SK-N-SH (cell line): ENCODE results near the gene TBC1D2B. TPM values are rescaled to one million over a fixed set of nuclear protein-coding genes. Genes with fewer than 3 reads are reported as not detected.

ENCODE experiments used
- EP300 ChIP-seq, 2 experiments: IDR thresholded peaks; 2 replicates each; pipeline versions ENCODE4 v1.4.0 to v1.6.1; 2012; ENCODE audit warnings: borderline replicate concordance in 1 of 2, low read depth in 1 of 2, low read length in 1 of 2
- FOSL2 ChIP-seq: IDR thresholded peaks from 2 replicates; pipeline ENCODE4 v1.4.0; 2012; ENCODE audit warnings: low read depth, mild to moderate bottlenecking, moderate library complexity, borderline replicate concordance
- MAX ChIP-seq: IDR thresholded peaks from 2 replicates; pipeline ENCODE4 v1.4.0; 2012; ENCODE audit warnings: low read depth
- MXI1 ChIP-seq: IDR thresholded peaks from 2 replicates; pipeline ENCODE4 v1.6.1; 2012; ENCODE audit warnings: mild to moderate bottlenecking, low read depth, low read length, improper control_type of control experiment
- NRF1 ChIP-seq: IDR thresholded peaks from 2 replicates; pipeline ENCODE4 v1.6.1; 2012; ENCODE audit warnings: low read depth, mild to moderate bottlenecking, low read length
- POLR2AphosphoS5 ChIP-seq: IDR thresholded peaks from 2 replicates; pipeline ENCODE4 v1.6.1; 2012; ENCODE audit warnings: low read depth, low read length
- TCF12 ChIP-seq: IDR thresholded peaks from 2 replicates; pipeline ENCODE4 v1.4.0; 2012
- YY1 ChIP-seq: IDR thresholded peaks from 2 replicates; pipeline ENCODE4 v1.4.0; 2012; ENCODE audit warnings: low read depth, mild to moderate bottlenecking
- polyA plus RNA-seq, 3 experiments: library from polyadenylated mRNA; depleted of rRNA; stranded (reverse); fragments of >200 nt; gene quantifications; 2 replicates each; pipeline ENCODE4 v1.2.3, GENCODE V29; 2012
- TF ChIP-seq, protein P1 (sequence below): IDR thresholded peaks from 2 replicates; pipeline ENCODE4; 2012
- TF ChIP-seq, protein P2 (sequence below): IDR thresholded peaks from 2 replicates; pipeline ENCODE4 v1.6.1; 2012; ENCODE audit warnings: mild to moderate bottlenecking, low read depth, low read length, moderate library complexity
- TF ChIP-seq, protein P3 (sequence below): IDR thresholded peaks from 2 replicates; pipeline ENCODE4 v1.4.0; 2012; ENCODE audit warnings: low read depth, borderline replicate concordance
- TF ChIP-seq, protein P4 (sequence below): IDR thresholded peaks from 2 replicates; pipeline ENCODE4 v1.4.0; 2012; ENCODE audit warnings: low read depth, borderline replicate concordance

Gene TBC1D2B
- polyA plus RNA-seq, 1 of the 3 experiments (the other 2 are of a cell fraction) = 19.0 TPM

DNA sequence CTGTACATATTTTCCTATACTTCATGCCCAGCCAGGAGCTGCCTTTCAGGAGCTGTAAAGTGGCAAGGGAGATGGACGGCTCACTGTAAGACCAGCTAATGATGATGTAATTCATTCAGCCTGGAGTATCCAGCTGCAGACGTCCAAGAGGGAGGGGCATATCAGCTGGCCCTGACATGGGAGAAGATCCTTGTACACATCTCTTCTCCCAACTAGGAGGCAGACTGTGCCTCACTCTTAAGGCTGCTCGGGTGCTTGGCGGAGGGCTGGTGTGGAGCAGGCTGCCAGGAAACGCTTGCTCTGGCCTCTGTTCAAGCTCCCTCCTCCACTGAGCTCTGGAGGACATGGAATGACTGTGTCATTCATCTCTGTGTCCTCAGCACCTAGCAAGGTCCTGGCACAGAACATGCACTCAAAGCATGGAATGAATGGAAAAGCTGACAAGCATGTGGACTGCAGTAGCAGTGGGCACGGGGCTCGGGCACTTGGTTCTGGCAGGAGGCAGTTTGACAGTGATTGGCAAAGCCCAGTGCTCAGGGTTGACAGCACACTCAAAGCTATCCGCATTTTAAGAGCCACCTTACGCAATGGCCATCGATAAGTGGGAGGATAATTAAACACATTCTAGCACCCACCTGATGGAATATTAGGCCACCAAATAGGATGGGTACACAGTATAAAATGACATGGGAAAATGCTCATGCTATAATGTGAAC lies 72.4 kb downstream of the TBC1D2B start (continued):
- TF ChIP-seq, protein P1, sequence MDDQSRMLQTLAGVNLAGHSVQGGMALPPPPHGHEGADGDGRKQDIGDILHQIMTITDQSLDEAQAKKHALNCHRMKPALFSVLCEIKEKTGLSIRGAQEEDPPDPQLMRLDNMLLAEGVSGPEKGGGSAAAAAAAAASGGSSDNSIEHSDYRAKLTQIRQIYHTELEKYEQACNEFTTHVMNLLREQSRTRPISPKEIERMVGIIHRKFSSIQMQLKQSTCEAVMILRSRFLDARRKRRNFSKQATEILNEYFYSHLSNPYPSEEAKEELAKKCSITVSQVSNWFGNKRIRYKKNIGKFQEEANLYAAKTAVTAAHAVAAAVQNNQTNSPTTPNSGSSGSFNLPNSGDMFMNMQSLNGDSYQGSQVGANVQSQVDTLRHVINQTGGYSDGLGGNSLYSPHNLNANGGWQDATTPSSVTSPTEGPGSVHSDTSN = peak; percentile 52
- TF ChIP-seq EP300 (IDR thresholded peaks at IDR 0.05; ENCODE audit: borderline replicate concordance in 1 of 2, low read depth in 1 of 2, low read length in 1 of 2) (no peak), FOSL2 (no peak), NRF1 (no peak), MAX (no peak), TCF12 (peak; percentile 47), YY1 (no peak), MXI1 (peak; percentile 38; the same call in 1 of the 2 replicates), POLR2AphosphoS5 (no peak)
- TF ChIP-seq, protein P2, sequence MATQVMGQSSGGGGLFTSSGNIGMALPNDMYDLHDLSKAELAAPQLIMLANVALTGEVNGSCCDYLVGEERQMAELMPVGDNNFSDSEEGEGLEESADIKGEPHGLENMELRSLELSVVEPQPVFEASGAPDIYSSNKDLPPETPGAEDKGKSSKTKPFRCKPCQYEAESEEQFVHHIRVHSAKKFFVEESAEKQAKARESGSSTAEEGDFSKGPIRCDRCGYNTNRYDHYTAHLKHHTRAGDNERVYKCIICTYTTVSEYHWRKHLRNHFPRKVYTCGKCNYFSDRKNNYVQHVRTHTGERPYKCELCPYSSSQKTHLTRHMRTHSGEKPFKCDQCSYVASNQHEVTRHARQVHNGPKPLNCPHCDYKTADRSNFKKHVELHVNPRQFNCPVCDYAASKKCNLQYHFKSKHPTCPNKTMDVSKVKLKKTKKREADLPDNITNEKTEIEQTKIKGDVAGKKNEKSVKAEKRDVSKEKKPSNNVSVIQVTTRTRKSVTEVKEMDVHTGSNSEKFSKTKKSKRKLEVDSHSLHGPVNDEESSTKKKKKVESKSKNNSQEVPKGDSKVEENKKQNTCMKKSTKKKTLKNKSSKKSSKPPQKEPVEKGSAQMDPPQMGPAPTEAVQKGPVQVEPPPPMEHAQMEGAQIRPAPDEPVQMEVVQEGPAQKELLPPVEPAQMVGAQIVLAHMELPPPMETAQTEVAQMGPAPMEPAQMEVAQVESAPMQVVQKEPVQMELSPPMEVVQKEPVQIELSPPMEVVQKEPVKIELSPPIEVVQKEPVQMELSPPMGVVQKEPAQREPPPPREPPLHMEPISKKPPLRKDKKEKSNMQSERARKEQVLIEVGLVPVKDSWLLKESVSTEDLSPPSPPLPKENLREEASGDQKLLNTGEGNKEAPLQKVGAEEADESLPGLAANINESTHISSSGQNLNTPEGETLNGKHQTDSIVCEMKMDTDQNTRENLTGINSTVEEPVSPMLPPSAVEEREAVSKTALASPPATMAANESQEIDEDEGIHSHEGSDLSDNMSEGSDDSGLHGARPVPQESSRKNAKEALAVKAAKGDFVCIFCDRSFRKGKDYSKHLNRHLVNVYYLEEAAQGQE = no peak
- TF ChIP-seq, protein P3, sequence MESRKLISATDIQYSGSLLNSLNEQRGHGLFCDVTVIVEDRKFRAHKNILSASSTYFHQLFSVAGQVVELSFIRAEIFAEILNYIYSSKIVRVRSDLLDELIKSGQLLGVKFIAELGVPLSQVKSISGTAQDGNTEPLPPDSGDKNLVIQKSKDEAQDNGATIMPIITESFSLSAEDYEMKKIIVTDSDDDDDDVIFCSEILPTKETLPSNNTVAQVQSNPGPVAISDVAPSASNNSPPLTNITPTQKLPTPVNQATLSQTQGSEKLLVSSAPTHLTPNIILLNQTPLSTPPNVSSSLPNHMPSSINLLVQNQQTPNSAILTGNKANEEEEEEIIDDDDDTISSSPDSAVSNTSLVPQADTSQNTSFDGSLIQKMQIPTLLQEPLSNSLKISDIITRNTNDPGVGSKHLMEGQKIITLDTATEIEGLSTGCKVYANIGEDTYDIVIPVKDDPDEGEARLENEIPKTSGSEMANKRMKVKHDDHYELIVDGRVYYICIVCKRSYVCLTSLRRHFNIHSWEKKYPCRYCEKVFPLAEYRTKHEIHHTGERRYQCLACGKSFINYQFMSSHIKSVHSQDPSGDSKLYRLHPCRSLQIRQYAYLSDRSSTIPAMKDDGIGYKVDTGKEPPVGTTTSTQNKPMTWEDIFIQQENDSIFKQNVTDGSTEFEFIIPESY = no peak
- TF ChIP-seq, protein P4, sequence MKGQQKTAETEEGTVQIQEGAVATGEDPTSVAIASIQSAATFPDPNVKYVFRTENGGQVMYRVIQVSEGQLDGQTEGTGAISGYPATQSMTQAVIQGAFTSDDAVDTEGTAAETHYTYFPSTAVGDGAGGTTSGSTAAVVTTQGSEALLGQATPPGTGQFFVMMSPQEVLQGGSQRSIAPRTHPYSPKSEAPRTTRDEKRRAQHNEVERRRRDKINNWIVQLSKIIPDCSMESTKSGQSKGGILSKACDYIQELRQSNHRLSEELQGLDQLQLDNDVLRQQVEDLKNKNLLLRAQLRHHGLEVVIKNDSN = no peak
